ENCODE results near the gene RECQL.
"Not testable (repeated sequence)": the region's sequence is repeated elsewhere in the genome, so short reads cannot be mapped to it uniquely, and the experiment has no call there.

Gene RECQL

GRCh38 chr12:21478756-21479455 lies 22.5 kb downstream of the RECQL start:
- DNase-seq (ENCODE audit: low spot score), result no peak

GRCh38 chr12:21476949-21477348 lies 24.5 kb downstream of the RECQL start:
- DNase-seq (ENCODE audit: low spot score), result no peak
- TF ChIP-seq, protein P1, sequence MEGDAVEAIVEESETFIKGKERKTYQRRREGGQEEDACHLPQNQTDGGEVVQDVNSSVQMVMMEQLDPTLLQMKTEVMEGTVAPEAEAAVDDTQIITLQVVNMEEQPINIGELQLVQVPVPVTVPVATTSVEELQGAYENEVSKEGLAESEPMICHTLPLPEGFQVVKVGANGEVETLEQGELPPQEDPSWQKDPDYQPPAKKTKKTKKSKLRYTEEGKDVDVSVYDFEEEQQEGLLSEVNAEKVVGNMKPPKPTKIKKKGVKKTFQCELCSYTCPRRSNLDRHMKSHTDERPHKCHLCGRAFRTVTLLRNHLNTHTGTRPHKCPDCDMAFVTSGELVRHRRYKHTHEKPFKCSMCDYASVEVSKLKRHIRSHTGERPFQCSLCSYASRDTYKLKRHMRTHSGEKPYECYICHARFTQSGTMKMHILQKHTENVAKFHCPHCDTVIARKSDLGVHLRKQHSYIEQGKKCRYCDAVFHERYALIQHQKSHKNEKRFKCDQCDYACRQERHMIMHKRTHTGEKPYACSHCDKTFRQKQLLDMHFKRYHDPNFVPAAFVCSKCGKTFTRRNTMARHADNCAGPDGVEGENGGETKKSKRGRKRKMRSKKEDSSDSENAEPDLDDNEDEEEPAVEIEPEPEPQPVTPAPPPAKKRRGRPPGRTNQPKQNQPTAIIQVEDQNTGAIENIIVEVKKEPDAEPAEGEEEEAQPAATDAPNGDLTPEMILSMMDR (IDR thresholded peaks at IDR 0.05; ENCODE audit: extremely low read depth, missing control alignments), result no peak

More at GRCh38 chr12:21478756-21479455, 22.5 kb downstream of the RECQL start:
- TF ChIP-seq, protein P1 (IDR thresholded peaks at IDR 0.05; ENCODE audit: extremely low read depth, missing control alignments), result no peak

- TF ChIP-seq, protein P1 (IDR thresholded peaks at IDR 0.05; ENCODE audit: extremely low read depth, missing control alignments), result no peak
- DNase-seq (ENCODE audit: low spot score), result no peak
Measured at GRCh38 chr12:21475552-21475951, 25.9 kb downstream of the RECQL start.

DNA sequence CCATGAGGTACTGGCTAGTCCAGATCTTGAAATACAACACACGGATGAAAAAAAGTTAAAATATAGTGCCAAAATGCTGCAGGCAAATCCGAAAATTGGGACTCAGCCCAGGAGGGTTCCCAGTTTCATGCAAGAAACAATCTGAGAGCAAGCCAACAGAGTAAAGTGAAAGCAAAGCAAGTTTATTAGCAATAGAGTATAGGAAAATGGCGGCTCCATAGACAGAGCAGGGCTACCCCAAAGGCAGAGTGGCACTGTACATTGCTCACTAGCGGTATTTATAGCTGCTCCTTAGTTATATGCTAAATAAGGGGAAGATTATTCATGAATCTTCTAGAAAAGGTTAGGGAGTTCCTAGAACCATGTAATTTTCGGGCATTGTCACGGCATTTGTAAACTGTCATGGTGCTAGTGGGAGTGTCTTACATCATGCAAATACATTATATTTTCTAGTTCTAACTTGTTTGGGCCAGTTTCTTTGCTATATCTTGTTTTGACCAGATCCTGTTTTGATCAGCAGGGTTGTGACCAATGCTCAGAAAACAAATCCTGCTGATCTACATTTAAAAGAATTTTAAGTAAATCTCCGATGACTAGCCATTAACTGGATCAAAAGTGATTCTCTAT lies 29.1 kb downstream of the RECQL start:
- TF ChIP-seq, protein P1 (IDR thresholded peaks at IDR 0.05; ENCODE audit: extremely low read depth, missing control alignments), result no peak
- DNase-seq (ENCODE audit: low spot score), result no peak

DNA sequence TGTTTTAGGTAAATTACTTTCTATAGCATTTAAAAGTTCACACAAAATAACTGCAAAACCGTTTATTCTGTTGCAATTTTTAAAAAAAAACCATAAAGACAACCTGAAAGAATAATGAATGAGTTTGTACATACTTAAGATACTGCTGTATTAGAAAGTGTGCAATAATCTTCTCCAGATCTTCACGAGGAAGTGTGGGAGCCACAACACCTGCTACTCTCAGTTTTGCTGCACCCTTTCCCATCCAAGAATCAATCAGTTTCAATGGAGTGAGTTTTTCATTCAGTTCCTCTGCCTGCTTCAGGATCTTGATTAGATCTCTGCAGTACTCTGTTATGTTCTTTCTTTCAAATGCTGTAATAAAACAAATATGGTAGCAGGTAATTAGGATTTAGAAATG lies 30.1 kb downstream of the RECQL start:
- DNase-seq (ENCODE audit: low spot score), result no peak
- TF ChIP-seq, protein P1 (IDR thresholded peaks at IDR 0.05; ENCODE audit: extremely low read depth, missing control alignments), result no peak

- DNase-seq (ENCODE audit: low spot score), result not testable (repeated sequence)
Measured at GRCh38 chr12:21467334-21467733, 34.1 kb downstream of the RECQL start.

GRCh38 chr12:21459474-21459873 lies 42.0 kb downstream of the RECQL start:
- TF ChIP-seq, protein P1 (IDR thresholded peaks at IDR 0.05; ENCODE audit: extremely low read depth, missing control alignments), result no peak
- no peak for DNase-seq (ENCODE audit: low spot score)
